IPS DF 4.7 (cell line): ENCODE data around the gene IL4R.
A peak's percentile ranks its signal among the peaks of the same experiment; 100 is the strongest.
"Not testable (repeated sequence)": the region's sequence is repeated elsewhere in the genome, so short reads cannot be mapped to it uniquely, and the experiment has no call there.

Source experiments
- DNase-seq: peaks from one replicate; pipeline ENCODE4 v3.0.0-alpha.2; 2013; ENCODE audit warnings: low spot score; ENCODE audit errors: extremely low read depth

The IL4R gene

DNA sequence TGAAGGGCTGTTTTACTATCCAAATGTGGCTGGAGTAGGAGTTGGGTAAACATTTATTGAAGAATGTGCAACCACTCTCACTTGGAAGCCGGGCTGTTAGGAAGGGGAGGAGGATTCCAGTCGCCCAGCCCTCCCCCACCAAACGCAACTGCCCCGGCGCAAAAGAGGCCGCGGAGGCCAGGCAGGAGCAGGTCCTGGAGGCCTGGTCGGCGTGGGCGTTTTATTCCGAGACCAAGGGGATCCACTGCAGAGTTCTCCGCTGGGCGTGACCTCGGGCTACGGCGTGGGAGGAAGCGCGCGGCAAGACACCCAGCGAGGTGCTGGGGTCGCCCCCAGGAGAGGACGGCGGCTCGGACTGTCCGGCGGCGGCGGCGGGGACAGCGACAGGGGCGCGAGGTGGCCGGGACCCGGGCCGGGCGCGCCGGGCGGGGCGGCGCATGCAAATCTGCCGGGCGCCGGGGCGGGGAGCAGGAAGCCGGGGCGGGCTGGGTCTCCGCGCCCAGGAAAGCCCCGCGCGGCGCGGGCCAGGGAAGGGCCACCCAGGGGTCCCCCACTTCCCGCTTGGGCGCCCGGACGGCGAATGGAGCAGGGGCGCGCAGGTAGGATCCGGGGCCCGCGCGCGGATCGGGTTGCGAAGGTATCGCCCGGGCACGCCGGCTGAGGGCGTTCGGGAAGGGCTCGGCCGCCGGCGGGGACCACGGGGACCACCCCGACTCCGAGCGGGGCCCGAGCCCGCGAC is at the start of gene IL4R:
IL4R (plus strand) TSS at position 553 of the 739 bp plus-strand sequence. CDS start 26,230 bp downstream, outside the sequence.
- DNase-seq, result no peak

DNA sequence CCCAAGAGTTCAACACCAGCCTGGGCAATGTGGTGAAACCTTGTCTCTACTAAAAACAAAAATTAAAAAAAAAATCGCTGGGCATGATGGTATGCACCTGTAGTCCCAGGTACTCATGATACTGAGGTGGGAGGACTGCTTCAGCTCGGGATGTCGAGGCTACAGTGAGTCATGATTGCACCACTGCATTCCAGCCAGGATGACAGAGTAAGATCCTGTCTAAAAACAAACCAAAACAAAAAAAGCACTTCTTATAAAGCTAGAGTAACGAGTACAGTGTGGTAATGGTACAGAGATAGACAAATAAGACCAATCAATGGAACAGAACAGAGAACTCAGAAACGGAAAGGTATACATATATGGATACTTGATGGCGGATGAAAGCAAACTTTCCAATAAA is 49.6 kb upstream of the IL4R start:
- DNase-seq, result no peak

DNA sequence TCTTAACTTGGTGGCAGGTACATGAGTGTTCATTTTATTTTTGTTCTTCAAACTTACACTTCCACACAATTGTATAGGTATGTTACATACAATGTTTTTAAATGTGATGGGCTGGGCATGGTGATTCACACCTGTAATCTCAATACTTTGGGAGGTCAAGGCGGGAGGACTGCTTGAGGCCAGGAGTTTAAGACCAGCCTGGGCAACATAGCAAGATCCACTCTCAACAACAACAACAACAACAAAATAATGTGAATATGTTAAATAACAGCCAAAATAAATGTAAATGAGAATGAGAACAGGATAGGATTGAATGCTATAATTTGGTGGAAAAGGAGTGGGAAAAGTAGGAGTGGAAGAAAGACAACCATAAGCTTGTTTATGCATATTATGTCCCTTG is 47.8 kb upstream of the IL4R start:
- DNase-seq, result no peak

DNA sequence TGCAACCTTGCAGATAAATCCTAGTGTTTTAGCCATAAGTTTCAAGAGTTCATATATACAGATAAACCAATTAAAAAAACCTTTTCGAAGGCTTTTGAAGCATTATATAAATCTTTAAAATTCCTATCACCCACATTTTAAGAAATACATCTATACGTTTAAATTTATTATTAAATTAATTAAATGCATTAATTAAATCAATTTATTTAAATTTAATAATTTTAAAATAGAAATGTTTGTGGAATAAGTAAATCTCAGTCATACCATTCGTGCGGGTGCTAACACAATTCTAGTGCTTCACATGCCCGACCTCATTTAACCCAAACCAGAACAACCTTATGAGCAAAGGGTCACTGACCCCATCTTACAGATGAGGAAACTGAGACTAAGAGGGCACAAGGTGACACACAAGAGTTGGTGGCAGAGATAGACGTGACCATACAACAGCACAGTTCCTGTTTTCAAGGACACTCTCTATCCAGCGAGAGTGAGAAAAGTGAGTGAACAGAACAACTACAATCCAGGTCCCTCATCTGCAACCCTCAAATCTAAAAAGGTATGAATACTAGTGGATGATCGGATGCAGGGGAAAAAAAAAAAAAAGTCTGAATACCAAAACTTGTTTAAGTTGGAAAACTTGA is 46.6 kb upstream of the IL4R start:
- no peak for DNase-seq

DNA sequence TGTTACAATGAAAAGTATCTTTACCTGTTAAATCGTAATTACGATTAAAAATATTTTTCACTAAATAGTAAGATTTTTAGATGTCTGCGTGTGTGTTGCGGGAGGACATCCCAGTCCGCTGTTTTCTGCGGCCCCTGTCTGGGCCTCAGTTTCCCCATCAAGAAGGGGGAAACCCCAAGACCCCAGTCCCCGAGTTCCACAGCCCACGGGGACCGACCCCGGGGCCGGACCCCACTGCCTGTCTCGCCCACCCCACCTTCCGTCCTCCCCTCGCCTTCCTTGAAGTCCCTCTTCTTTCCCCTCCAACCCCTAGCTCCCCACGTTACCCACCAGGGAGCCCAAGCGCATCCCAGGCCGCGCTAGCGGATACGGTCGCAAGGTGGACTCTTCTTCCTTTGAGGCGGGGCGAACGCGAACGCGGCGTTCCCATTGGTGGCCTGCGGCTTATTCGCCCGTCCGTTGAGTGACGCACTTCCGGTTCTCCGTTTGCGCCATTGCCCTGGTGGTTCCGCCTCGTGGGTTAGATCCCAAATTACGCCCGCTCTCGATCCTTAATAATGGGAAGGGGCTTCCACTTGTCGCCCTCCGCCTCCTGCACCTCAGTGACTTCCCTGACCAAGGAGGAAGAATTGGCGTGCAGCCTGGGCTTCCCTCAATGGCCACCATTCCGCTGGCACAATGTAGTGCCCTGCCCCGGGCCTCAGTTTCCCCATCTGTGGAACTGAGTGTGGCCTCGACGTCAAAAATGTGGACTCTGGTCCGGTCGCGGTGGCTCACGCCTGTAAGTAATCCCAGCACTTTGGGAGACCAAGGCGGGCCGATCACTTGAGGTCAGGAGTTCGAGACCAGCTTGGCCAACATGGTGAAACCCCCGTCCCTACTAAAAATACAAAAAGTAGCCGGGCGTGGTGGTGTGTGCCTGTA is 45.1 kb upstream of the IL4R start, which contains the start of gene NSMCE1:
NSMCE1 (minus strand) TSS at position 397 of the 924 bp plus-strand sequence. CDS start 11,202 bp downstream, outside the sequence.
- peak; percentile 53 for DNase-seq

DNA sequence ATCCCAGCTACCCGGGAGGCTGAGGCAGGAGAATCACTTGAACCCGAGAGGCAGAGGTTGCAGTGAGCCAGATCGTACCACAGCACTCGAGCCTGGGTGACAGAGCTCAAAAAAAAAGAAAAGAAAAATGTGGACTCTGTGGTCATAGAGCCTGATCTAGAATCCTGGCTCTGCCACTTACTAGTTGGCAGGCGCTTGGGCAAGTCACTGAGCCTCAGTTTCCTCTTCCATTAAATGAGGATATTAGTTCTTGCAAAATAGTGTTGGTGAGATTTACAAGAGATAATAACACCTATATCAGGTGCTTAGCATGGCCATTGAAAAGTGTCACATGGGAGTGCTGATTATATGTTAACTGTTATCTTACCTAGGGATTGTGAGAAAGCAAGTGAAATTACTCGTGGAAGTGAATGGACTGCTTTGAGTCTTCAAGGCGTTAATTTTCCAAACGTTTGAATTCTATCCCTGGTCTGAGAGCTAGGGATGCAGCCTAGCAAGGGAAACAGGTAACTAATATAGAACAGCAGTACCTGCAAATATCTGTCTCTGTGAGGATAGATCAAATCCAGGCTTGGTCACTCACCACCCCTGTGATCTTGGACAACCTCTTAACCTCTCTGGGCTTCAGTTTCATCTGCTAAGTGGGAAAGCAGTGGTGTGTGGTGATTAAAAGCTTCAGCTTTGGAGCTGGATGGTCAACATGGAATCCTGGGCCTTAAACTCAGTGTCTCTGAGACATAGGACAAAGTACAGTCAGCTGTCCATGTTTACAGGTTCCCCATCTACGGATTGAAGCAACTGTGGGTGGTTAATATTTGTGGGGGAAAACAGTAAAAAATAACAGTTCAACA is 44.2 kb upstream of the IL4R start:
- DNase-seq, result no peak

DNA sequence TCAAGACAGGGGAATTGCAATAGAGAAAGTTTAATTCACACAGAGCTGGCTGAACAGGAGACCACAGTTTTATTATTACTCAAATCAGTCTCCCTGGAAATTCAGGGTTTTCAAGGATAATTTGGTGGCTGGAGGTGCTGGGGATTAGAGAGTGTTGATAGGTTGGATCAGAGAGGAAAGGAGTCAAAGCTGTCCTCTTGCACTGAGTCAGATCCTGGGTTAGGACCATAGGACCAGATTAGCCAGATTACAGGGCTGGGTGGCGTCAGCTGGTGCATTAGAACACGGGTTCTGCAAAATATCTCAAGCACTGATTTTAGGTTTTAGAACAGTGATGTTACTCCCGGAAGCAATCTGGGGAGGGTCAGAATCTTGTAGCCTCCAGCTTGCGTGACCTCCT is 43.4 kb upstream of the IL4R start:
- DNase-seq, result no peak

DNA sequence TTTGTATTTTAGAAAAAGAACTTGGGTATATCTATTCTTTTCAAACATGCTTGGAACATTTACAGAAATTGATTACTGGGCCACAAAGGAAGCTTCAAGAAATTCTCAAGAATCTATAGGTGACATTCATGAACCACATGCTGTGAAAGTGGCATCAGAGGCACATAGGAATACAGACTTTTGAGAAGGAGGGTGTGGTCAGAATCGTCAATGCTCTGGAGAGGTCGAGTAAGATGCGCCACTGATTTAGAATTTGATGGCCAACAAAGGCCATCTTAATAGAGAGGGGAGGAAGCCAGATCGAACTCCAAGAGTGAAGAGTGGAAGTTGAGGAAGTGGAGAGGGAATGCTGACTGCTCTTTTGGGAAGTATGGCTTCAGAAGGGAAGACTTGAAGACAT is 41.7 kb upstream of the IL4R start:
- no peak for DNase-seq

DNA sequence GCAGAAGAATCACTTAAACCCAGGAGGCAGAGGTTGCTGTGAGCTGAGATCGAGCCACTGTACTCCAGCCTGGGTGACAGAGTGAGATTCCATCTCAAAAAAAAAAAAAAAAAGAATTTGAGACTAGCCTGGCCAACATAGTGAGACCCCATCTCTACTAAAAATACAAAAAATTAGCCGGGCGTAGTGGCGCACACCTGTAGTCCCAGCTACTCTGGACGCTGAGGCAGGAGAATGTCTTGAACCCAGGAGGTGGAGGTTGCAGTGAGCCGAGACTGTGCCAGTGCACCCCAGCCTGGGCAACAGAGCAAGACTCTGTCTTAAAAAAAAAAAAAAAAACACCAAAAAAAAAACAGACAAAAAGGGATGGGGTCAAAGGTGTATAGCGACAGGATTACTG is 41.1 kb upstream of the IL4R start:
- DNase-seq, result not testable (repeated sequence)

DNA sequence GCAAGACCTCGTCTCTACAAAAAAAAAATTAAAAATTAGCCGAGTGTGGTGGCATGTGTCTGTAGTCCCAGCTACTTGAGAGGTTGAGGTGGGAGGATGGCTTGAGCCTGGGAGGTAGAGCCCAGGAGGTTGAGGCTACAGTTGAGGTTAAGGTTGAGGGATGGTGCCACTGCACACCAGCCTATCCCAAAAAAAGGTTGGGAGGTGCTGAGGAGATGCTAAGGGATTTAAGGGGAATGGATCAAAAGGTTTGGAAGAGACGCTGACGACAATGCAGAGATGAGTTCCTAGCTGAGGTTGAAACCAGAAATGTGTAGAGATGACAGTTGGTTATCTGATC is 40.5 kb upstream of the IL4R start:
- no peak for DNase-seq

DNA sequence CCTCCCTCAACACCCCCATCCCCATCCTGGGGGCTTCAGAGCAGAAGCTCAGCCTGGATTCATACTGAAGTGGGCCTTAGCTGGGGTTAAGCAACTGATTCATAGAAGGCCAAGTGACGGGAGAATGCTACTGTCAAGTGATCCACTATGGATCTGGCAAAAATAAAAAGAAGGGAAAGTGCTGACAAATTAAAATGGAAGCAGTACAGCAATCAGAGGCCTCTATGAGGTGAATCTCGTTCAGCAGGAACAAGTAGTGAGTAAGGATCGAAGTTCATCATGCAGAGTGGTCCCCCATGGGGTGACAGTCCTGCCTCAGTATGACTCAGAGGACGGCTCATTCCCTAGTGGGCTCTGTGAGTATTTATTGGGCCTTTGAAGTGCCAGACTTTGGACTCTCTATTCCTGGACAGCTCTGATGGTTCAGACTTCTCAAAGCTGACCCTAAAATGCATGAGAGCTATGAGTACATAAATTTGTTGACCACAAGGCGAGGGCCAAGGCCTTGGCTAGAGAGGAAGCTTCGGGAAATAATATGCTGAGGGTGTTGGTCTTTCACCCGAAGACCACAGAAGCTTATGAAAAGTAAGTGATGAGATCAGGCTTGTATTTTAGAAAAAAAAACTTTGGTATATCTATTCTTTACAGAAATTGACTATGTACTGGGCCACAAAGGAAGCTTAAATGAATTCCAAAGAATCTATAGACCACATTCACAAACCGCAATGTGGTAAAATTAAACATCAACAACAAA is 39.9 kb upstream of the IL4R start:
- no peak for DNase-seq

DNA sequence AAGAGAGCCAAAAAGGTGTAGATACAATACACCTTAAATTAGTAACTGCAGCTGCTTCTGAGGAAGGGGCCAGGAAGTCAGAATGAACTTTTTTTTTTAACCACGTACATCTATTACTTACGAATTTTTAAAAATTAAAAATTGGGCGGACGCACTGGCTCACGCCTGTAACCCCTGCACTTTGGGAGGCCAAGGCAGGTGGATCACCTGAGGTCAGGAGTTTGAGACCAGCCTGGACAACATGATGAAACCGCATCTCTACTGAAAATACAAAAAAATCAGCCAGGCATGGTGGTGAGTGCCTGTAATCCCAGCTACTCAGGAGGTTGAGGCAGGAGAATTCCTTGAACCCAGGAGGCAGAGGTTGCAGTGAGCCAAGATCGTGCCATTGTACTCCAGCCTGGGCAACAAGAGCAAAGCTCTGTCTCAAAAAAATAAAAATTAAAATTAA is 39.3 kb upstream of the IL4R start:
- not testable (repeated sequence) for DNase-seq

DNA sequence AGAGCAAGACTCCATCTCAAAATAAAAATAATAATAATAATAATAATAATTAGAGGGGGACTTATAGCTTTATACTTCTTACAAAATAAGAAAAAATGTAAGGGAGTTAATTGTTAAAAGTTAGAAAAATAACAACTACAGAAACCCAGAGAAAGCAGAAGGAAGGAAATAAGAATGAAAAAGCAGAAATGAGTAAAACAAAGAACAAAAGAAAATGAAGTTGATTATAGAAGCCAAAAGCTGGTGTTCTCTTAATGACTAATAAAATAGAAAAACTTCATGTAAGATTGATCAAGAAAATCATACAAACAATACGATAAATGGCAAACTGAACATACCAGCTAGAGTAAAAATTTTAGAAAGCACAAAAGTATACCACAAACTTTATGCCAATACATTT is 38.4 kb upstream of the IL4R start:
- DNase-seq, result no peak

DNA sequence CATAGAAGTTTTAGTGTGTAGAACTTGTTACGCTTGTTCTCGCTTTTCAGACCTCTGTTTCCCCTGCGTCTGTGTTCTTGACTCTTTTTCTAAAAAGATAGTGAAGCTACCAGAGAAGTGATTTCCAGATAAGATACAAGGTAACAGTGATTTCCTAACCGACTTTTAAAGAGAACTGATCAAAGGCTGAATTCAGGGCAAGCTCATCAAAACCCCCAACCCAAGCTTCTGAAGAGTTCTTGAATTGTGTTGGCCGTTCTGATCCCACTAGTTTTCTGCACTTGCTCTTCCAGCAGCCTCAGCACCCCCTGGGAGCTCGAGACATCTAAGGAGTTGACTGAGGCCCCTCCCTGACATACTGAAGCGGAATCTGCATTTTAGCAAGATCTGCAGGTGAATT is 32.5 kb upstream of the IL4R start:
- DNase-seq, result no peak

DNA sequence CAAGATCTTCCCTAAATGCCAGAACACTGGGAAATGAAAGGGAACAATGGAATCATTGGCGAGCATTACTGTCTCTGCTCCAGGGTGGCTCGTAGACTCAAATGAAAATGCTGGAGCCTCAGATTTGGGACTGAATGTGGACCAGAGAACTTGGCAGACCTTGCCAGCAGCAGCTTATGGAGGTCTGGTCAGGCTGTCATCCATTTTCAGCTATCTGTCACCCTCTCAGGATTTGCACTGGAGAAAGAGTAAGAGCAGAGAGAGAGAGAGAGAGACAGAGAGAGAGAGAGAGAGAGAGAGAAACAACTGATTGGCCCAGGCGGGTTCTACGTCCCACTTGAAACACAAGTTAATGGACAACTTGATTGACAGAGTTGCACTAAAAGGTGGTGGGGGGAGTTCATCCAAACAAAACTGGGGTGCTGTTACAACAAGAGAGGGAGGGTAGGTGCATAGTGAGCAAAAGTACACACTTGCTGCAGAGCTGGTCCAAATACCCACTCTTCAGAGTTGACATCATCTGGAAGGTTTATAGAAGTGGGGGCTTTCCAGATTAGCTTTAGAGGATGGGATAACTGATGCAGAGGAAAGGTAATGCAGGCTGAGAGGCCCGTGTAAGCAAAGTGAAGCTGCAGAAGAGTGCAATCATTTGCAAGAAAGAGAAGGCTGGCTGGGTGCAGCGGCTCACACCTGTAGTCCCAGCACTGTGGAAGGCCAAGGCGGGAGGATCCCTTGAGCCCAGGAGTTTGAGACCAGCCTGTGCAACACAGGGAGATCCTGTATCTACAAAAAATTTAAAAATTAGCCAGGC is 28.7 kb upstream of the IL4R start:
- no peak for DNase-seq

DNA sequence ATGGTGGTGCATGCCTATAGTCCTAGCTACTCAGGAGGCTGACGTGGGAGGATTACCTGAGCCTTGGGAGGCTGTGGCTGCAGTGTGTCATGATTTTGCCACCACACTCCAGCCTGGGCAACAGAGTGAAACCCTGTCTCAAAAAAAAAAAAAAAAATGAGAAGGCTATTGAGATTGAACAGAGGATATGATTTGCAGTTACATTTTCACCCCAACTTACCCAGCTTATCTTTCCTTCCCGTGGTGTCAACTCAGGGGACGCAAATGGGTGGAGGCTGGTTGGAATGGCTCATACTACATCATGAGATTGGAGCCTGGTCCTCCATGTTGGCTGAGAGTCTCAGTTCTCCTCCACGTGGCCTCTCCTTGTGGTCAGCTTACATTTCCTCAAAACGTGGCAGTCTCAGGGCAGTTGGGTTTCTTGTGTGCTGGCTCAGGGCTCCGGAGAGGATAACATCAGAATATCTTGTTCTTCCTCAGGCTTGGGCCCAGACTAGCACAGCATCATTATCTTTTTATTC is 28.0 kb upstream of the IL4R start:
- no peak for DNase-seq

DNA sequence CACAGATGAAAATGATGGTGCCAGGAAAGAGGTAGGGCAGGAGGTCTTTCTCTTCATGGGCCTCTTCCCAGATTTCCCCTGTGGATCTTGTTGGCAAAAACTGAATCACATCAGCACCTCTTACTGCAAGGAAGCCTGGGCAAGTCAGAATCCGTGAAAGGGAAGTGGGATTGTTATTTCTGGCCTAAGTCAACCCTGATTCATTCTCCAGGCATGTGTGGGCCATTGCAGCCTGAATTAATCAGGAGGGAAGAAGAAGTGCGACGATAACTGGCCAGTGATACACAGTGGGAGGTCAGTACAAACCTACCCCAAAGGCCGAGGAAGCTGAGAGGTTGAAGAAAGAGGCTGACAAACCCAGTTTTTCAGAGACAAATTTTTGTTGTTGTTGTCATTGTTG is 27.3 kb upstream of the IL4R start:
- no peak for DNase-seq

DNA sequence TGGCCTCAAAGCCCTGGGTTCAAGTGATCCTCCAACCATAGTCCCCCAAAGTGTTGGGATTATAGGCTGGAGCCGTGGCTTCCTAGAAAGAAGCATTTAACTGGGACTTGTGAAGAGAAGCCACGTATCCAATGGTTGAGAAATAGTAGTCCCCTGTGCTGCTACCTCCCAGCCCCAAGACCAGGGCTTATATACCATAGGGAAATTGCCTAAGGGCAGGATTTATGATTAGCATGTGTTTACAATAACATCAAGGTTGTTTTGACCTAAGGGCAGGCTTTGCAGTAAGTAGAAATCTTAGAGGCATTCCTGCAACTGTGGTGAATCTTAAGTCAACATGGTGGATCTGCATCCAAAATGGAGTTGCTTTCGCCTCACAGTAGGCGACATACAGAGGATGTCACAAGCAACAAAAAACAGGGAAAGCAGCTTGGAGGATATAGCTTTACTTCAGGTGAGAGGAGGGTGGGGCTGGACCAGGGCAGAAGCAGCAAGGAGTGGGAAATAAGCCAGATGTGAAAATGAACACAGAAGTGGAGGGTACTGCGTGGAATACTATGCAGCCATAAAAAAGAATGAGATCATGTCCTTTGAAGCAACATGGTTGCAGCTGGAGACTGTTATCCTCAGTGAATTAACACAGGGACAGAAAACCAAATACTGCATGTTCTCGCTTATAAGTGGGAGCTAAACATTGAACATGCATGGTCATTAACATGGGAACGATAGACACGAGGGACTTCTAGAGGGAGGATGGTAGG is 26.5 kb upstream of the IL4R start:
- no peak for DNase-seq

DNA sequence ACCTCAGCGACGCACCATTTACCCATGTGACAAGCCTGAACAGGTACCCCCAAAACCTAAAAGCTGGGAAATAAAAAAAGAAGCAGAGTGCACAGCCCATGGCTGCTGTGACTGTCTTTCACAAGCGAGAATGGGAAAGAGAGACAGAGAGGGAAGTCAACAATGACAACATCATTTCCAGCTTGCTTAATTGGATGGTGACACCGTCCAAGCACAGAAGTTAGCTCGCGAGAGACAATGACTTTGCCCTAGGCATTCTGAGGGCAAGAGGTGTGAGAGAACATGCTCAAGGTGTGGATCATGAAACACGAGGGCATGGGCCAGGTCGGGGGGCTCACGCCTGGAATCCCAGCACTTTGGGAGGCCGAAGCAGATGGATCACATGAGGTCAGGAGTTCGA is 25.9 kb upstream of the IL4R start:
- no peak for DNase-seq
